Femur (tissue), 1 donor: ENCODE data around the gene FCN2.

Experiments used
- DNase-seq: peaks from one replicate; pipeline ENCODE4 v3.0.0-alpha.2; 2017

The FCN2 gene

GRCh38 chr9:134935056-134935640, 54.5 kb downstream of the FCN2 start:
- DNase-seq = no peak

GRCh38 chr9:134935701-134936345, 55.2 kb downstream of the FCN2 start:
- DNase-seq = no peak

- DNase-seq = no peak
Observed at GRCh38 chr9:134936346-134937163, 55.9 kb downstream of the FCN2 start.
